Measurements from ENCODE around the gene RXRB. TPM values are rescaled to one million over a fixed set of nuclear protein-coding genes. Genes with fewer than 3 reads are reported as not detected.

RXRB gene
- total and polyA plus RNA-seq, 2 of the 13 experiments (the other 11 are each of a cell fraction or from before 2014, with no cell fraction given): 26.7 to 55.7 TPM

DNA sequence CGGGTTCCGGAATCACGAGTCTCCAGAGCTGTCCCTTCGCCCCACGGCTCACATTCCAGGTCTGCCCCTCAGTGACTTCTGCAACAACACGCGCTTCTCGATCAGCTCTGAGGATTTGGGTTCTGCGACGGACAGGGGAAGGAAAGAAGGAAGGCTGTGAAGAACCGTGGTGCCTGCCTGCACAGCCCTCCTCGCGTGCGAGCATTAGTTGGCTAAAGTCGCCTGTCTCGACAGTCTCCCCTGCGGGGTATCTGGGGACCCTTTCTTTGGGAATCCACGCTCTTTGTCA, 48.1 kb upstream of the RXRB start (continued):
- no peak for TF ChIP-seq ZNF703 (CRISPR knock-in tag; IDR thresholded peaks at IDR 0.05; ENCODE audit: borderline replicate concordance)
- TF ChIP-seq MEF2D (CRISPR knock-in tag; IDR thresholded peaks at IDR 0.05): 0 out of 2 replicates have a peak, but pooled peaks have one; percentile 61
- TF ChIP-seq ZBTB49 (CRISPR knock-in tag; IDR thresholded peaks at IDR 0.05; ENCODE audit: borderline replicate concordance): no peak
- no peak for TF ChIP-seq SIX4 (CRISPR knock-in tag; IDR thresholded peaks at IDR 0.05)
- TF ChIP-seq ZNF724P (CRISPR knock-in tag; IDR thresholded peaks at IDR 0.05; ENCODE audit: borderline replicate concordance): no peak
- TF ChIP-seq, protein P1, sequence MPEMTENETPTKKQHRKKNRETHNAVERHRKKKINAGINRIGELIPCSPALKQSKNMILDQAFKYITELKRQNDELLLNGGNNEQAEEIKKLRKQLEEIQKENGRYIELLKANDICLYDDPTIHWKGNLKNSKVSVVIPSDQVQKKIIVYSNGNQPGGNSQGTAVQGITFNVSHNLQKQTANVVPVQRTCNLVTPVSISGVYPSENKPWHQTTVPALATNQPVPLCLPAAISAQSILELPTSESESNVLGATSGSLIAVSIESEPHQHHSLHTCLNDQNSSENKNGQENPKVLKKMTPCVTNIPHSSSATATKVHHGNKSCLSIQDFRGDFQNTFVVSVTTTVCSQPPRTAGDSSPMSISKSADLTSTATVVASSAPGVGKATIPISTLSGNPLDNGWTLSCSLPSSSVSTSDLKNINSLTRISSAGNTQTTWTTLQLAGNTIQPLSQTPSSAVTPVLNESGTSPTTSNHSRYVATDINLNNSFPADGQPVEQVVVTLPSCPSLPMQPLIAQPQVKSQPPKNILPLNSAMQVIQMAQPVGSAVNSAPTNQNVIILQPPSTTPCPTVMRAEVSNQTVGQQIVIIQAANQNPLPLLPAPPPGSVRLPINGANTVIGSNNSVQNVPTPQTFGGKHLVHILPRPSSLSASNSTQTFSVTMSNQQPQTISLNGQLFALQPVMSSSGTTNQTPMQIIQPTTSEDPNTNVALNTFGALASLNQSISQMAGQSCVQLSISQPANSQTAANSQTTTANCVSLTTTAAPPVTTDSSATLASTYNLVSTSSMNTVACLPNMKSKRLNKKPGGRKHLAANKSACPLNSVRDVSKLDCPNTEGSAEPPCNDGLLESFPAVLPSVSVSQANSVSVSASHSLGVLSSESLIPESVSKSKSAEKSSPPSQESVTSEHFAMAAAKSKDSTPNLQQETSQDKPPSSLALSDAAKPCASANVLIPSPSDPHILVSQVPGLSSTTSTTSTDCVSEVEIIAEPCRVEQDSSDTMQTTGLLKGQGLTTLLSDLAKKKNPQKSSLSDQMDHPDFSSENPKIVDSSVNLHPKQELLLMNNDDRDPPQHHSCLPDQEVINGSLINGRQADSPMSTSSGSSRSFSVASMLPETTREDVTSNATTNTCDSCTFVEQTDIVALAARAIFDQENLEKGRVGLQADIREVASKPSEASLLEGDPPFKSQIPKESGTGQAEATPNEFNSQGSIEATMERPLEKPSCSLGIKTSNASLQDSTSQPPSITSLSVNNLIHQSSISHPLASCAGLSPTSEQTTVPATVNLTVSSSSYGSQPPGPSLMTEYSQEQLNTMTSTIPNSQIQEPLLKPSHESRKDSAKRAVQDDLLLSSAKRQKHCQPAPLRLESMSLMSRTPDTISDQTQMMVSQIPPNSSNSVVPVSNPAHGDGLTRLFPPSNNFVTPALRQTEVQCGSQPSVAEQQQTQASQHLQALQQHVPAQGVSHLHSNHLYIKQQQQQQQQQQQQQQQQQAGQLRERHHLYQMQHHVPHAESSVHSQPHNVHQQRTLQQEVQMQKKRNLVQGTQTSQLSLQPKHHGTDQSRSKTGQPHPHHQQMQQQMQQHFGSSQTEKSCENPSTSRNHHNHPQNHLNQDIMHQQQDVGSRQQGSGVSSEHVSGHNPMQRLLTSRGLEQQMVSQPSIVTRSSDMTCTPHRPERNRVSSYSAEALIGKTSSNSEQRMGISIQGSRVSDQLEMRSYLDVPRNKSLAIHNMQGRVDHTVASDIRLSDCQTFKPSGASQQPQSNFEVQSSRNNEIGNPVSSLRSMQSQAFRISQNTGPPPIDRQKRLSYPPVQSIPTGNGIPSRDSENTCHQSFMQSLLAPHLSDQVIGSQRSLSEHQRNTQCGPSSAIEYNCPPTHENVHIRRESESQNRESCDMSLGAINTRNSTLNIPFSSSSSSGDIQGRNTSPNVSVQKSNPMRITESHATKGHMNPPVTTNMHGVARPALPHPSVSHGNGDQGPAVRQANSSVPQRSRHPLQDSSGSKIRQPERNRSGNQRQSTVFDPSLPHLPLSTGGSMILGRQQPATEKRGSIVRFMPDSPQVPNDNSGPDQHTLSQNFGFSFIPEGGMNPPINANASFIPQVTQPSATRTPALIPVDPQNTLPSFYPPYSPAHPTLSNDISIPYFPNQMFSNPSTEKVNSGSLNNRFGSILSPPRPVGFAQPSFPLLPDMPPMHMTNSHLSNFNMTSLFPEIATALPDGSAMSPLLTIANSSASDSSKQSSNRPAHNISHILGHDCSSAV (CRISPR knock-in tag; IDR thresholded peaks at IDR 0.05; ENCODE audit: borderline replicate concordance): no peak
- TF ChIP-seq HNF4A (CRISPR knock-in tag; IDR thresholded peaks at IDR 0.05): no peak
- peak; percentile 54; the same call in 1 of the 2 replicates for TF ChIP-seq ZC3H4 (CRISPR knock-in tag; IDR thresholded peaks at IDR 0.05; ENCODE audit: borderline replicate concordance)
- TF ChIP-seq, protein P2, sequence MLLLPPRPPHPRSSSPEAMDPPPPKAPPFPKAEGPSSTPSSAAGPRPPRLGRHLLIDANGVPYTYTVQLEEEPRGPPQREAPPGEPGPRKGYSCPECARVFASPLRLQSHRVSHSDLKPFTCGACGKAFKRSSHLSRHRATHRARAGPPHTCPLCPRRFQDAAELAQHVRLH (CRISPR knock-in tag; IDR thresholded peaks at IDR 0.05; ENCODE audit: borderline replicate concordance, low read depth): no peak
- TF ChIP-seq POGZ (CRISPR knock-in tag; IDR thresholded peaks at IDR 0.05): no peak
- no peak for TF ChIP-seq ZBTB3 (CRISPR knock-in tag; IDR thresholded peaks at IDR 0.05; ENCODE audit: borderline replicate concordance, low read depth)
- no peak for TF ChIP-seq ZNF558 (CRISPR knock-in tag; IDR thresholded peaks at IDR 0.05; ENCODE audit: borderline replicate concordance)
- TF ChIP-seq TMF1 (CRISPR knock-in tag; IDR thresholded peaks at IDR 0.05; ENCODE audit: low read depth): no peak
- no peak for TF ChIP-seq GATA4 (IDR thresholded peaks at IDR 0.05; ENCODE audit: borderline replicate concordance, low read depth)
- no peak for TF ChIP-seq ZUFSP (CRISPR knock-in tag; IDR thresholded peaks at IDR 0.05; ENCODE audit: borderline replicate concordance)
